DMS 273 (cell line): ENCODE measurements around the gene SEL1L2.
"Not testable (repeated sequence)": the region's sequence is repeated elsewhere in the genome, so short reads cannot be mapped to it uniquely, and the experiment has no call there.

Source experiments
- DNase-seq: peaks from one replicate; lab custom pipeline; 2025; ENCODE audit not compliant: unreplicated experiment; lab: John Stamatoyannopoulos, UW

Gene SEL1L2

GRCh38 chr20:13990465-13990864 lies at the start of gene SEL1L2:
TSS of gene SEL1L2 (minus strand) at chr20:13990614. CDS start at chr20:13990534, 80 bp downstream.
- DNase-seq = peak; percentile 74

GRCh38 chr20:14036567-14036966 lies 46.2 kb upstream of the SEL1L2 start:
- DNase-seq = no peak

- no peak for DNase-seq
These were observed 42.9 kb upstream of the SEL1L2 start for GRCh38 chr20:14033310-14033709.

GRCh38 chr20:14030991-14031390 lies 40.6 kb upstream of the SEL1L2 start:
- DNase-seq = no peak

GRCh38 chr20:14012671-14013070 lies 22.3 kb upstream of the SEL1L2 start:
- no peak for DNase-seq

- DNase-seq = peak; percentile 16
These were observed 18.8 kb upstream of the SEL1L2 start for GRCh38 chr20:14009208-14009607.

- DNase-seq = no peak
These were observed 15.6 kb upstream of the SEL1L2 start for GRCh38 chr20:14005996-14006395.

- no peak for DNase-seq
These were observed 10.5 kb upstream of the SEL1L2 start for GRCh38 chr20:14000917-14001316.

- DNase-seq = peak; percentile 68
These were observed 5.9 kb upstream of the SEL1L2 start for GRCh38 chr20:13996265-13996664.

- DNase-seq = peak; percentile 87
These were observed 5.4 kb upstream of the SEL1L2 start for GRCh38 chr20:13995841-13996240.

- peak; percentile 99 for DNase-seq
These were observed 4.8 kb upstream of the SEL1L2 start, which contains the start of gene MACROD2 for GRCh38 chr20:13995086-13995665. TSS of gene MACROD2 (plus strand) at chr20:13995516.

- DNase-seq = not testable (repeated sequence)
These were observed 1.5 kb upstream of the SEL1L2 start for GRCh38 chr20:13991955-13992354.

GRCh38 chr20:13991311-13991710 lies 897 bp upstream of the SEL1L2 start:
- no peak for DNase-seq

- DNase-seq = no peak
These were observed 6.2 kb downstream of the SEL1L2 start for GRCh38 chr20:13984211-13984610.

GRCh38 chr20:13960525-13960924 lies 29.9 kb downstream of the SEL1L2 start:
- DNase-seq = no peak

GRCh38 chr20:13960119-13960518 lies 30.3 kb downstream of the SEL1L2 start:
- DNase-seq = no peak

- DNase-seq = peak; percentile 22
These were observed 37.2 kb downstream of the SEL1L2 start for GRCh38 chr20:13953227-13953626.

- DNase-seq = no peak
These were observed 42.7 kb downstream of the SEL1L2 start for GRCh38 chr20:13947719-13948118.

- no peak for DNase-seq
These were observed 49.4 kb downstream of the SEL1L2 start for GRCh38 chr20:13941031-13941430.

GRCh38 chr20:13936781-13937576 lies 53.4 kb downstream of the SEL1L2 start:
- no peak for DNase-seq

GRCh38 chr20:13934992-13935894 lies 55.2 kb downstream of the SEL1L2 start:
- no peak for DNase-seq
